Forelimb muscle (tissue), 1 donor: ENCODE results near the gene RGN. TPM values are rescaled to one million over a fixed set of nuclear protein-coding genes. Genes with fewer than 3 reads are reported as not detected.
"Not testable (repeated sequence)": the region's sequence is repeated elsewhere in the genome, so short reads cannot be mapped to it uniquely, and the experiment has no call there.

Experiments
- DNase-seq: peaks from one replicate; pipeline ENCODE4 v3.0.0-alpha.2; 2013; ENCODE audit warnings: low read depth
- polyA plus RNA-seq: library from polyadenylated mRNA; unstranded; fragments of 120-200 nt; gene quantifications from one replicate; pipeline ENCODE4 v1.2.1, GENCODE V29; 2013; ENCODE audit not compliant: insufficient read length

The RGN gene
- polyA plus RNA-seq: 2.5 TPM

DNA sequence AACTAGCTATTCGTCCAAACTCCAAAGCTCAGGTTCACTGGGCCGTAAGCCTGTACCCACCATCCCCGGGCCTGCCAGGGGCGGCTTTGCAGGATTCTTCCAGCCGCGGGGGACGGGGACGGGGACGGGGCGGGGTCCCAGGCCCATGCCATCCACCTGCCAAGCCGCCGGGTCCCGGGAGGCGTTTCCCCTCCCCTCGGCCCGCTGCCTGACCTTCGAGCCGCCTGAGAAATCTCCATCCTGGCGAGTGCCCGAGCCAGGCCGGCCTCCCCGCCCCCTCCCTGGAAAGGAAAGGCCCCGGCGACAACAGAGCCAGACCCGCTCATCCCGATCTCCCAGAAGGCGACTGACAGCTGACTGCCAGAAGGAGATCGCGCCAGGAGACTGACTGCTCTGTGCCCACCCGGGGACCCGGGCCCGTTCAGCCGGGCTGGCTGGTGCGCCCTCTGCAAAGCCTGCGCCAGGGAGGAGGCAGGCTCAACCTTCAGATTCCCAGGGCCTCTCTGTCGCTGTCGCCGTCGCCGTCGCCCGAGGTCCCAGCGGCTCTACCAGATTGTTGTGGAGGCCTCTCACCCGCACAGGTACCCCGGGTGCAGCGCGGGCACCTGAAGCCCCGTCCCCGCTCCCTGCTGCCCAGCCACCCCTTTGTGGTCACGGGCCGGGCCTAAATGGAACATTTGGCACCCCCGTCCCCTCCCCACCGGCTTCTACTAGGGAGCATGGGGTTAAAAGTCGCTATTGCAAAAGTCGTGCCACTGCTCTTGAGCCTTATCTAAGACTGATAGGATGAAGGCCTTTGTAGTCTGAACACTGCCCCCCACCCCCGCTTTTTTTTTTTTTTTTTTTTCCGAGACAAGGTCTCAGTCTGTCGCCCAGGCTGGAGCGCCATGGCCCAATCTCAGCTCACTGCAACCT lies at the start of gene RGN:
TSS of gene RGN (plus strand) at position 315 of the 915 bp plus-strand sequence. CDS start 2,702 bp downstream, outside the sequence.
- DNase-seq: no peak

DNA sequence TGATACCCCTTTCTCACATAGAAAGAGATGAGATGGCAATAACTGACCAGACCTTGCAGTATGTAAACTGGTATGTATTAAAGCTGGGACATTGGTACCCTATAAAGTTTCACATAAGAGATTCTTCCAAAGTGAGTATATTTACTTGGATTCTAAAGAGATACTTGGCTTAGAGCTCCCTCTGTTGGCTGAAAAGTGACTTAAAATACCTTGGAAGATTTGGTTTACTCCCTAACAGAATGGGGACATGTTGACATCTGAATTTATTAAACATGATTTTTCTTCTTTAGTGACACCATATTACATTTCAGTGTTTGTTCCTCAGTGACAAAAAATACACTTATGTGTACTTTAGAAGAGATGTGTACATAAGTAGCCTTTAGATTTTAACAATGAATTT lies 47.9 kb upstream of the RGN start:
- DNase-seq: peak; percentile 26

DNA sequence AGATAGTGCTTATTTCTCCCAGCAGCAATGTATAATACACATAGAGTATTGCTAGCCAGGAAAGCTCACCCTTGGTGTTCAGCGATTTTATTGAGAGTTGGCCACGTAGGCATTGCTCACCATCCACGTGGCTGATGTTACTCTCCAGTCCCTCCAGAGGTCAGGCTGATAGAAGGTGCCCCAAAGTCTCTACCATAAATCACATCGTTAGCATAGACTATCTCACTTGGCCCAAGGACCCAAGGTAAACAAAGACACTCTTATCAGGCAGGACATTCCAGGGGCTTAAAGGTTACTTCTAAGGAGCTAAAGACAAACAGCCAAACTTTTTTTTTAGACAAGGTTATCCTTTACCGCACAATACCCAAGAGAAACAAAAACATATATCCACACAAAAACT lies 30.3 kb upstream of the RGN start:
- DNase-seq: no peak

DNA sequence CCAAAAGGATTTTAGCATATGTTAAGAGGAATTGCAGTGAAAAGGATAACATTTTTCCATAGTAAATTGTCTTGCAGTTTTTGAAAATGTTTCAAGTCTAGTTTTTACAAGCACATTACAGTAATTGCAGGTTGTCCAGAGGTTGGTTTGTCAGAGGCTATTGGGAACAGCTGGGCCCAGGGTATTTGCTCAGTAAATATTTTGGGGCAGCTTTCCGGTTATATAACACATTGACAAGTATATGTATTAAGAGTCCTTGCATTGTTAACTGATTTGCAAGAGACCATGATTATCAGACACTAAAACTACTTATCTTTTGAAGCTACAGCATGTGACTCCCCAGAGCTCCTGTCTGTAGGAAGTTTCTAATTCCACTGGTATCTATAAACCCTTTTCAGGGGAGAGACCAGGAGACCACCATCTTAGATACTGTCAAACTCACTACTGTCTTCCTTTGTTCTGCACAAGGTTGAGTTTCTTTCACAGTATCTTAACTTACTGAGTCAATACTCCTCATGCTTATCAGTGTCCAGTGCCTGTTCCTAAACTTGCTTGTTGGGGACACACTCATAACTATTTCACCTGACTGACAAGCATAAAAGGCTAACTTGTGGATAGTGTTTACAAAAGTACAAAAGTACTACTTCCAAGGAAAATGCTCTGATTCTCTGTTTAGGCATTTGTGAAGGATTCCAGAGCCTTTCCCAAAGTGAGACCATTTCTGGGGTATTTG lies 18.9 kb upstream of the RGN start:
- DNase-seq: no peak

DNA sequence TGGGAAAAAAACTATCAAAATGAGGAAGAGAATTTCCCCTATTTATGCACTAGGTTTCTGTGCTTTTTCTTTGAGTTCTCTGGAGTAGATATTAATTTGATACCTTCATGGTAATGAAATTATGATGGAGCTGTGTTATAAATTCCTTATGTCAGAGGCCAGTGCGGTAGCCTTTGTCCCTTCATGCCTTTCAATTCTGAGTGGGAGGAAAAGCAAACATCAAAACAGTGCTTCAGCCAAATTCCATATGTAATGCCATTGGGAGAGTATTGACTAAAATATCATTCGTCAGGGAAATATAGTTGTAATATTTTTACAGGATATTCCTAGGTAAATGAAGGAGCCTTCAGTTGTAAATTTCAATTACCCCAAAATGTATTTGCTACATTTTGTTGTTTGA lies 17.5 kb upstream of the RGN start:
- DNase-seq: no peak

GRCh38 chrX:47061238-47061919 lies 16.9 kb upstream of the RGN start:
- DNase-seq: no peak

GRCh38 chrX:47063179-47063578 lies 15.1 kb upstream of the RGN start:
- no peak for DNase-seq

GRCh38 chrX:47068214-47068613 lies 10.0 kb upstream of the RGN start:
- no peak for DNase-seq

DNA sequence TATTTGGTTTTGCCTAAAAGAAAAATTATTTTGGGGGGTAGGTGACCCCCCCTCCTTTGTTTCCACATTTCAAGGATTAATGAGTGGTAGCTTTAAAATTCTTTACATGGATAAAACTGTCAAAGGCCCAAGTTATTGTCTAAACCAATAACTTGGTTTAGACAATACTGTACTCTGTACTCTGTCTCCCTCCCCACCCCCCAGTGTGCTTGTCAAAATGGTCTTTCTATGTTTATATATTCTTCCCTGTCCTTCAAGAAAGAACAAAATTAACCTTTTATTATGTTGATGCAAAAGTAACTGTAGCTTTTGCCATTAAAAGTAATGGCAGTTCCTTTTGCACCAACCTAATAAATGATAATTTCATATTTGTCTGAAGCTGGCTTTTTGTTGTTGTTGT lies 9.5 kb upstream of the RGN start:
- DNase-seq: no peak

DNA sequence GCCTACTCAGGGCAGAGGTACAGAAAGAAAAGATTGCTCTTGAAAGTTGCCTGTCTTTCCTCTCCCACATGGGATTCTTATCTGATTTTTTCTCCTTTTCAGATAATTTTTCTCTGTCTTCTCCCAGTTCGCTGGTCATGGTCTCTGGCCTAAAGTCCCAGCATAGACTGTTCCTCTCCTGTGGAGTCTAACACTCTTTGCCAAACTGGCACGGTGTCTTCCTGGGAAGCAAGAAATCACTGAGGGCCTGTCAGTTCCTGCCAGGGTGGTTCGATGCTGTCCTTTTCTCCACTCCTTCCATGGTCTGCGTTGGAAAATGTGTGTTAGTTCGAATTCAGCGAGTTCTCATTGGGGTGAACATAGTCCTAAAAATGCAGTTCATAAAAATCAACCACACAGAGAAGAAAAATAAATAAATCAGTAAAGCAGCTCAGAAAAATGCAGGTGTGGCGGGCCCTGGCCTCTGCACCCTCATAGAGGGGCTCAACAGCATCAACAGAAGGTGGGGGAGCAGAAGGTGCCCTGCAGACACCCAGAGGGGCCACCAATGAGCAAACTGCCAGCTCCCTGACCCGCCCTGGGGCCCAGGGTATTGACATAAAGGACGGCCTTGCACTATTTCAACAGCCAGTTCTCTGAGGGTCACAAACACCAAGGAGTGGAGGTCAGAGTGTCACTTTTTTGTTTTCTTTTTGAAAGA lies 2.1 kb downstream of the RGN start:
- DNase-seq: no peak

DNA sequence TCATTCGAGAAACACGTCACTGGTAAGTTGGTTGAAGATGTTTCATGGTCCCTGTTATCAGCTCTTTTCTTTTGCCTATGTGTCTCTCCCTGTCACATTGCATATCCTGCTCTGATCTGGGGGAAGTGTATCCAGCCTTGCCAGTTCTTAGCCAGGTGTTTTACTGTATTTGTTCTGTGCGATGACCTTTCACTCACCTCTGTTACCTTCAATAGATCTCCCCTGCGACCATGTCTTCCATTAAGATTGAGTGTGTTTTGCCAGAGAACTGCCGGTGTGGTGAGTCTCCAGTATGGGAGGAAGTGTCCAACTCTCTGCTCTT lies 2.6 kb downstream of the RGN start:
- DNase-seq: no peak

- DNase-seq: no peak
Observed at GRCh38 chrX:47091149-47091775, 13.0 kb downstream of the RGN start.

DNA sequence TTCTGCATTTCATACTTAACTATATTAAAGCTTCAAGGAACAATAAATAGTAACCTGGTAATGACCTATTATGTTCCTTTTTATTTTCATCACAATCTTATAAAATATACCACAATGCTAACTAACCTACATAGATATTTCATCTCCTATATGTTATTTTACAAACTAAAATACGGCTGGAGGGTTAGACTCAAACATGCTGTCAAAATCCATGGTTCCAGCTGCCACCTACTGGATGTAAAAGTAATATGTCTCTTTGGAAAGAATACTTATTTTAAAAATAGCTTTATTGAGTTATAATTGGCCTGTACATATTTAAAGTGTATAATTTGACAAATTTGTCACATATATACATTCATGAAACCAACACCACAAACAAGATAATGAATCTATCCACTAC lies 15.0 kb downstream of the RGN start:
- no peak for DNase-seq

- no peak for DNase-seq
Observed at GRCh38 chrX:47093860-47094259, 15.6 kb downstream of the RGN start.

DNA sequence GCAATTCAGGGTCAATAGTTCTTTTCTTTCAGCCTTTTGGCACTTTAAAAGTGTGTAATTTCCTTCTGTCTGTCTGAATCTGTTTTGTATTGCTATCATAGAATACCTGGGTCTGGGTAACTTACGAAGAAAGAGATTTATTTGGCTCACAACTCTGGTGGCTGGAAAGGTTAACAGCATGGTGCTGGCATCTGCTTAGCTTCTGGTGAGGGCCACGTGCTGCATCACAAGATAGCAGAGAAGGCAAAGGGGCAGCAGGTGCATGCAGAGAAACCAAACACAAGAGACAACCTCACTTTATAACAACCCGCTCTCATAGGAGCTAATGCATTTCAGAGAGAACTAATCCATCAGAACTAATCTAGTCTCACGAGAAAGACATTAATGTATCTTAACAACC lies 18.8 kb downstream of the RGN start:
- DNase-seq: no peak

GRCh38 chrX:47098338-47099094 lies 20.3 kb downstream of the RGN start:
- DNase-seq: no peak

GRCh38 chrX:47101206-47101605 lies 23.0 kb downstream of the RGN start:
- DNase-seq: no peak

GRCh38 chrX:47110936-47111615 lies 32.8 kb downstream of the RGN start:
- DNase-seq: not testable (repeated sequence)

DNA sequence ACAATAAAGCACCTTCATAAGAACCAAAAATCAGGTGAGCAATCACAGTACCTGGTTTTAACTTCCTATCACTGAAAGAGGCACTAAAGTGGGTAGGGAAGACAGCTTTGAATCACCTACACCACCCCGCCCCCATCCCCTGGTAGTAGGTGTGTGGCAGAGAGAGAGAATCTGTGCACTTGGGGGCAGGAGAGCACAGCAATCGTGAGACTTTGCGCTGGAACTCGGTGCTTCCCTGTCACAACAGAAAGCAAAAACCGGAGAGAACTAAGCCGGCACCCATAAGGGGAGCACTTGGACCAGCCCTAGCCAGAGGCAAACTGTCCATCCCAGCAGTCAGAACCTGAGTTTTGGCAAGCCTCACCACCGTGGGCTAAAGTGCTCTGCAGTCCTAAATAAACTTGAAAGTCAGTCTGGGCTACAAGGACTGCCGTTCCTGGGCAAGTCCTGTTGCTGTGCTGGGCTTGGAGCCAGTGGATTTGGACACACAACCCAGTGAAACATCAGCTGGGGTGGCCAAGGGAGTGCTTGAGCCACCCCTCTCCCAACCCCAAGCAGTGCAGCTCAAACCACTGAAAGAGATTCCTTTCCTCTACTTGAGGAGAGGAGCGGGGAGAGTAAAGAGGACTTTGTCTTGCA lies 34.2 kb downstream of the RGN start:
- no peak for DNase-seq
